ENCODE measurements around the gene TNS1. TPM values are rescaled to one million over a fixed set of nuclear protein-coding genes. Genes with fewer than 3 reads are reported as not detected.

The TNS1 gene
- total RNA-seq, 1 donor from 2014 or later = 219 TPM

- no peaks in the 10 kb centered on the region for H3K9me3 Mint-ChIP-seq (ENCODE audit: unreplicated experiment)
- Histone ChIP-seq H3K79me2 (ENCODE audit: insufficient read depth, low read length) (no peaks in the 10 kb centered on the region), H3K27ac (ENCODE audit: low read depth, low read length) (no peak overlapping the region), H3K4me1 (ENCODE audit: insufficient read depth, low read length) (no peaks in the 10 kb centered on the region), H4K20me1 (ENCODE audit: insufficient read depth, low read length) (no peaks in the 10 kb centered on the region), H3K4me2 (ENCODE audit: low read length) (no peak overlapping the region), H3K27me3 (ENCODE audit: insufficient read depth, low read length) (peaks cover 17% of the 10 kb centered on the region), H3K9ac (ENCODE audit: low read length) (no peak overlapping the region), H3K9me3 (ENCODE audit: insufficient read depth, low read depth, low read length) (no peaks in the 10 kb centered on the region), H3K4me3 (ENCODE audit: insufficient read depth, low read depth, low read length) (no peak overlapping the region), H2AFZ (ENCODE audit: low read depth, low read length) (no peak overlapping the region), H3K36me3 (ENCODE audit: insufficient read depth, low read length) (no peaks in the 10 kb centered on the region)
- TF ChIP-seq EZH2 (IDR thresholded peaks at IDR 0.05; ENCODE audit: insufficient read depth, low read length) (no peak), CTCF (IDR thresholded peaks at IDR 0.05; ENCODE audit: insufficient read depth, low read depth, low read length) (no peak)
- H3K36me3 Mint-ChIP-seq (ENCODE audit: low read depth, unreplicated experiment) = peaks cover 5% of the 10 kb centered on the region
- H3K4me1 Mint-ChIP-seq (ENCODE audit: low read depth, unreplicated experiment) = peaks cover 3% of the 10 kb centered on the region
- FAIRE-seq (peak; percentile 54), DNase-seq (ENCODE audit: low read depth) (no peak)
- no peak overlapping the region for H3K27ac Mint-ChIP-seq (ENCODE audit: unreplicated experiment)
- no peak overlapping the region for H3K4me3 Mint-ChIP-seq (ENCODE audit: unreplicated experiment)
- peaks cover 48% of the 10 kb centered on the region for H3K27me3 Mint-ChIP-seq (ENCODE audit: low read depth, unreplicated experiment)
Measured at GRCh38 chr2:218031261-218031660, 28.5 kb upstream of the TNS1 start.

DNA sequence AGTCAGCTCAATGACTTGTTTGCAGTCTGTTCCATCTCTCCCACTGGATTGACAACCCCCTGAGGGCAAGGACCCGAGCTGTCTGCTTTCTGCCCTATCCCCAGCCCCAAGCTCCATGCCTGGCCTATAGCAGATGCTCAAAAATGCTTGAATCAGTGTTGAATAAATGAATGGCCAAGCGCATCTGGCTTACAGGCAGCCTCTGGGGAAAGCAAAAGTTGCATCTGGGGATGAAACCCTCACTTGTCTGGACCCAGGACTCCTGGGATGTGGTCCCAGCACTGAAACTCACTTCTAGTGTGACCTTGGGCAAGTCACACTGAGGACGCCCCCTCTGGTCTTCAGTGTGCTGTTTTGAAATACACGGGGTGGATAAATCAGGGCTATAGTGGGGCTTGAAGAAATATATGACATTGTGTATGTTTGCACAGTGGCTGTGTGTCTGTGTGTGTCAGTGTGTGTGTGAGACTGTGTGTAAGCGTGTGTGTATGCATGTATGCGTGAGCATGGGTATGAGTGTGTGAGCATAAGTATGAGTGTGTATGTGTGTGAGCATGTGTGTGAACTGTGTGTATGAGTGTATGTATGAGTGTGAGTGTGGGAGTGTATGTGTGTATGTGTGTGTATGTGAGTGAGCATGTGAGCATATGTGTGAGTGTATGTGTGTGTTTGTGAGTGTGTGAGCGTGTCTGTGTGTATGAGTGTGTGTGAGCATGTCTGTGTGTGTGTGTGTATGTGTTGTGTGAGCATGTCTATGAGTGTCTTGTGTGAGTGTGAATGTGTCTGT, 27.8 kb upstream of the TNS1 start:
- H3K4me3 ChIP-seq (ENCODE audit: insufficient read depth, low read depth, low read length) = no peak overlapping the region
- H3K27ac Mint-ChIP-seq (ENCODE audit: unreplicated experiment) = no peak overlapping the region
- H3K4me2 ChIP-seq (ENCODE audit: low read length) = no peak overlapping the region
- peaks cover 48% of the 10 kb centered on the region for H3K27me3 Mint-ChIP-seq (ENCODE audit: low read depth, unreplicated experiment)
- no peaks in the 10 kb centered on the region for H3K9me3 ChIP-seq (ENCODE audit: insufficient read depth, low read depth, low read length)
- H3K4me1 ChIP-seq (ENCODE audit: insufficient read depth, low read length) = no peaks in the 10 kb centered on the region
- peaks cover 6% of the 10 kb centered on the region for H3K4me1 Mint-ChIP-seq (ENCODE audit: low read depth, unreplicated experiment)
- H3K9me3 Mint-ChIP-seq (ENCODE audit: unreplicated experiment) = no peaks in the 10 kb centered on the region
- H2AFZ ChIP-seq (ENCODE audit: low read depth, low read length) = no peak overlapping the region
- H3K27me3 ChIP-seq (ENCODE audit: insufficient read depth, low read length) = peaks cover 14% of the 10 kb centered on the region
- DNase-seq (ENCODE audit: low read depth) (no peak), FAIRE-seq (peak; percentile 49)
- H3K36me3 ChIP-seq (ENCODE audit: insufficient read depth, low read length) = no peaks in the 10 kb centered on the region
- H3K27ac ChIP-seq (ENCODE audit: low read depth, low read length) = no peak overlapping the region
- H3K4me3 Mint-ChIP-seq (ENCODE audit: unreplicated experiment) = no peak overlapping the region
- no peaks in the 10 kb centered on the region for H3K79me2 ChIP-seq (ENCODE audit: insufficient read depth, low read length)
- H4K20me1 ChIP-seq (ENCODE audit: insufficient read depth, low read length) = no peaks in the 10 kb centered on the region
- TF ChIP-seq EZH2 (IDR thresholded peaks at IDR 0.05; ENCODE audit: insufficient read depth, low read length) = no peak
- no peak for TF ChIP-seq CTCF (IDR thresholded peaks at IDR 0.05; ENCODE audit: insufficient read depth, low read depth, low read length)
- peaks cover 5% of the 10 kb centered on the region for H3K36me3 Mint-ChIP-seq (ENCODE audit: low read depth, unreplicated experiment)
- no peak overlapping the region for H3K9ac ChIP-seq (ENCODE audit: low read length)
